ENCODE data around the gene VSTM1.

- TF ChIP-seq CTCF (IDR thresholded peaks at IDR 0.05) (no peak), POLR2A (IDR thresholded peaks at IDR 0.05) (no peak)
Observed at GRCh38 chr19:54106716-54107115, 43.0 kb upstream of the VSTM1 start.

Measured in esophagus squamous epithelium (tissue), 4 donors.